Nephron (organoid): ENCODE data around the gene PCDHA4.
A peak's percentile ranks its signal among the peaks of the same experiment; 100 is the strongest.
"Not testable (repeated sequence)": the region's sequence is repeated elsewhere in the genome, so short reads cannot be mapped to it uniquely, and the experiment has no call there.

Source experiments
- H3K27ac Mint-ChIP-seq, 3 experiments: 2 replicates each; pipeline ENCODE4 v1.8.0; 2020; ENCODE audit warnings: mixed read lengths in 3 of 3, mild to moderate bottlenecking in 2 of 3, moderate library complexity in 1 of 3
- H3K27me3 Mint-ChIP-seq: 2 replicates; pipeline ENCODE4 v1.8.0; 2021; ENCODE audit warnings: low read depth, mild to moderate bottlenecking, moderate library complexity, mixed read lengths
- H3K36me3 Mint-ChIP-seq: 2 replicates; pipeline ENCODE4 v1.8.0; 2020; ENCODE audit warnings: low read depth, mixed read lengths
- H3K4me1 Mint-ChIP-seq: 2 replicates; pipeline ENCODE4 v1.8.0; 2020; ENCODE audit warnings: mixed read lengths
- H3K4me3 Mint-ChIP-seq, 3 experiments: 2 replicates each; pipeline ENCODE4 v1.8.0; 2020; ENCODE audit warnings: mild to moderate bottlenecking in 3 of 3, mixed read lengths in 3 of 3, moderate library complexity in 2 of 3
- H3K9me3 Mint-ChIP-seq: 2 replicates; pipeline ENCODE4 v1.8.0; 2020; ENCODE audit warnings: mixed read lengths
- CTCF ChIP-seq, 3 experiments: fragments of 200-600 bp; sonication (generic); IDR thresholded peaks; one replicate each; pipeline ENCODE4 v1.5.0; 2021; ENCODE audit warnings: antibody characterized with exemption in 3 of 3; ENCODE audit not compliant: unreplicated experiment in 3 of 3

The PCDHA4 gene

GRCh38 chr5:140801494-140801841 lies 5.4 kb upstream of the PCDHA4 start:
- no peak overlapping the region for H3K4me3 Mint-ChIP-seq
- H3K27me3 Mint-ChIP-seq, result no peaks in the 10 kb centered on the region
- peaks cover 32% of the 10 kb centered on the region for H3K9me3 Mint-ChIP-seq
- no peak overlapping the region for H3K27ac Mint-ChIP-seq
- peaks cover 65% of the 10 kb centered on the region for H3K36me3 Mint-ChIP-seq
- no peaks in the 10 kb centered on the region for H3K4me1 Mint-ChIP-seq
- no peak for TF ChIP-seq CTCF (IDR thresholded peaks at IDR 0.05; ENCODE audit: unreplicated experiment in 3 of 3)

GRCh38 chr5:140802381-140802780 lies 4.5 kb upstream of the PCDHA4 start:
- not testable (repeated sequence) for H3K4me3 Mint-ChIP-seq, H3K27ac Mint-ChIP-seq, H3K4me1 Mint-ChIP-seq, H3K27me3 Mint-ChIP-seq
- Mint-ChIP-seq H3K36me3 (peaks cover 68% of the 10 kb centered on the region), H3K9me3 (peaks cover 34% of the 10 kb centered on the region)

GRCh38 chr5:140802781-140803271 lies 4.0 kb upstream of the PCDHA4 start:
- H3K27me3 Mint-ChIP-seq, result no peaks in the 10 kb centered on the region
- peaks cover 37% of the 10 kb centered on the region for H3K9me3 Mint-ChIP-seq
- H3K4me3 Mint-ChIP-seq, result no peak overlapping the region
- no peak overlapping the region for H3K27ac Mint-ChIP-seq
- TF ChIP-seq CTCF (IDR thresholded peaks at IDR 0.05; ENCODE audit: unreplicated experiment in 3 of 3), result no peak
- peaks cover 71% of the 10 kb centered on the region for H3K36me3 Mint-ChIP-seq
- peaks cover 9% of the 10 kb centered on the region for H3K4me1 Mint-ChIP-seq

- H3K4me3 Mint-ChIP-seq, result peak overlapping the region; percentile 91 to 95 (median 95)
- peaks cover 11% of the 10 kb centered on the region for H3K4me1 Mint-ChIP-seq
- H3K27me3 Mint-ChIP-seq, H3K27ac Mint-ChIP-seq: not testable (repeated sequence)
- H3K9me3 Mint-ChIP-seq, result peaks cover 63% of the 10 kb centered on the region
- peaks cover 84% of the 10 kb centered on the region for H3K36me3 Mint-ChIP-seq
Measured at GRCh38 chr5:140808241-140808888, 1.5 kb downstream of the PCDHA4 start.

- no peak overlapping the region for H3K4me3 Mint-ChIP-seq
- H3K27ac Mint-ChIP-seq, result no peak overlapping the region
- TF ChIP-seq CTCF (IDR thresholded peaks at IDR 0.05; ENCODE audit: unreplicated experiment in 3 of 3), result no peak
- peaks cover 11% of the 10 kb centered on the region for H3K4me1 Mint-ChIP-seq
- no peaks in the 10 kb centered on the region for H3K27me3 Mint-ChIP-seq
- H3K9me3 Mint-ChIP-seq, result peaks cover 59% of the 10 kb centered on the region
- peaks cover 81% of the 10 kb centered on the region for H3K36me3 Mint-ChIP-seq
Measured at GRCh38 chr5:140808889-140809291, 2.0 kb downstream of the PCDHA4 start.

GRCh38 chr5:140821375-140822280 lies 14.8 kb downstream of the PCDHA4 start, which contains the start of gene PCDHA5:
Gene PCDHA5, plus strand, starts transcription at chr5:140821613.
- Mint-ChIP-seq H3K27me3 (no peaks in the 10 kb centered on the region), H3K36me3 (peaks cover 71% of the 10 kb centered on the region), H3K9me3 (peaks cover 39% of the 10 kb centered on the region), H3K4me3 (no peak within 1 kb of the TSS), H3K4me1 (no peaks in the 10 kb centered on the region), H3K27ac (no peak within 1 kb of the TSS)
- TF ChIP-seq CTCF (IDR thresholded peaks at IDR 0.05; ENCODE audit: unreplicated experiment in 3 of 3), result no peak
